ENCODE measurements around the gene DGKI.

DGKI gene

DNA sequence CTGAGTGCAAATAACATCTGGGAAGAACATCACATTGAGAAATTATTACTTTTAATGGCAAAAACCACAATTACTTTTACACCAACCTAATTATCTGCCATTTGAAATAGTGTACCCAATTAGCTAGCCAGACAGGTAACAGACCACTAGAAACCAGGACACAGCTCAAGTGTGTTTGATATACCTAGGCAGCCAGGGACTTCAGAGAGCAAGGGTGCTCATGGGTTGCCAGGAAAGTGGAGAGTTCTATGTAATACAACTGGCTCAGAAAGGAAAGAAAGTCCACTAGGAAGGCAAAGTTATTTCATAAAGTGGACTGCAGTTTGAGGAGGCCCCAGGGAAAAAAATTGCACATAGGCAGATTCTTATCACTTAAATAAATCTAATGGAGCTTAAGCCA is 453.2 kb downstream of the DGKI start:
- no peak for DNase-seq (ENCODE audit: low read depth, low spot score)
- TF ChIP-seq, protein P1, sequence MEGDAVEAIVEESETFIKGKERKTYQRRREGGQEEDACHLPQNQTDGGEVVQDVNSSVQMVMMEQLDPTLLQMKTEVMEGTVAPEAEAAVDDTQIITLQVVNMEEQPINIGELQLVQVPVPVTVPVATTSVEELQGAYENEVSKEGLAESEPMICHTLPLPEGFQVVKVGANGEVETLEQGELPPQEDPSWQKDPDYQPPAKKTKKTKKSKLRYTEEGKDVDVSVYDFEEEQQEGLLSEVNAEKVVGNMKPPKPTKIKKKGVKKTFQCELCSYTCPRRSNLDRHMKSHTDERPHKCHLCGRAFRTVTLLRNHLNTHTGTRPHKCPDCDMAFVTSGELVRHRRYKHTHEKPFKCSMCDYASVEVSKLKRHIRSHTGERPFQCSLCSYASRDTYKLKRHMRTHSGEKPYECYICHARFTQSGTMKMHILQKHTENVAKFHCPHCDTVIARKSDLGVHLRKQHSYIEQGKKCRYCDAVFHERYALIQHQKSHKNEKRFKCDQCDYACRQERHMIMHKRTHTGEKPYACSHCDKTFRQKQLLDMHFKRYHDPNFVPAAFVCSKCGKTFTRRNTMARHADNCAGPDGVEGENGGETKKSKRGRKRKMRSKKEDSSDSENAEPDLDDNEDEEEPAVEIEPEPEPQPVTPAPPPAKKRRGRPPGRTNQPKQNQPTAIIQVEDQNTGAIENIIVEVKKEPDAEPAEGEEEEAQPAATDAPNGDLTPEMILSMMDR (IDR thresholded peaks at IDR 0.05; ENCODE audit: low read depth, low read length): no peak
- in situ Hi-C loops (cut with HindIII; ENCODE audit: low sequenced_read_pairs): no loop called here
- no peak overlapping the region for H3K4me3 ChIP-seq (ENCODE audit: low read depth, low read length)

- in situ Hi-C loops (cut with HindIII; ENCODE audit: low sequenced_read_pairs): no loop called here
- TF ChIP-seq, protein P1 (IDR thresholded peaks at IDR 0.05; ENCODE audit: low read depth, low read length): no peak
- no peak for DNase-seq (ENCODE audit: low read depth, low spot score)
- H3K4me3 ChIP-seq (ENCODE audit: low read depth, low read length): no peak overlapping the region
Observed at GRCh38 chr7:137390076-137390475, 456.7 kb downstream of the DGKI start.

GRCh38 chr7:137388916-137389315 is 457.9 kb downstream of the DGKI start:
- in situ Hi-C loops (cut with HindIII; ENCODE audit: low sequenced_read_pairs): no loop called here
- no peak for DNase-seq (ENCODE audit: low read depth, low spot score)
- TF ChIP-seq, protein P1 (IDR thresholded peaks at IDR 0.05; ENCODE audit: low read depth, low read length): no peak
- H3K4me3 ChIP-seq (ENCODE audit: low read depth, low read length): no peak overlapping the region

DNA sequence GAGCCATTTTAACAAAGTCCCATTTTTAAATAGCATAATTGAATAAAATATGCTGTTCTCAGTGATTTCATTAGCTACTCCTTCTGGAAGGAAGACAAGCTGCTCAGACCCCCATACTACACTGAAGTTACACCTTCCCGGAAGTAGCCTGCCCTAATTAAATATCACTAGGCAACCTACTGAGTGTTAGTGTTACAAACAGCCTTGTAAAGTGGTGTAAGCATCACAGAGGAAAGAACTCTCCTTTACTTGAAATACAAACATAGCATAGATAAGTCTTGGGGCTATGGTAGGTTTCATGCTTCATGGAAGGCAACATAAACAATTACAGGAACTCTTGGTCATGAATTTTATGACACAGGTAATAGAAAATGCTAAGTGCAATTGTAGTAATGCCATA is 459.8 kb downstream of the DGKI start:
- in situ Hi-C loops (cut with HindIII; ENCODE audit: low sequenced_read_pairs): no loop called here
- TF ChIP-seq, protein P1 (IDR thresholded peaks at IDR 0.05; ENCODE audit: low read depth, low read length): no peak
- H3K4me3 ChIP-seq (ENCODE audit: low read depth, low read length): no peak overlapping the region
- no peak for DNase-seq (ENCODE audit: low read depth, low spot score)

- in situ Hi-C loops (cut with HindIII; ENCODE audit: low sequenced_read_pairs): no loop called here
- H3K4me3 ChIP-seq (ENCODE audit: low read depth, low read length): no peak overlapping the region
- no peak for DNase-seq (ENCODE audit: low read depth, low spot score)
- TF ChIP-seq, protein P1 (IDR thresholded peaks at IDR 0.05; ENCODE audit: low read depth, low read length): no peak
Observed at GRCh38 chr7:137381045-137381444, 465.7 kb downstream of the DGKI start.

GRCh38 chr7:137373507-137373906 is 473.3 kb downstream of the DGKI start:
- TF ChIP-seq, protein P1 (IDR thresholded peaks at IDR 0.05; ENCODE audit: low read depth, low read length): no peak
- in situ Hi-C loops (cut with HindIII; ENCODE audit: low sequenced_read_pairs): no loop called here
- no peak for DNase-seq (ENCODE audit: low read depth, low spot score)
- H3K4me3 ChIP-seq (ENCODE audit: low read depth, low read length): no peak overlapping the region

DNA sequence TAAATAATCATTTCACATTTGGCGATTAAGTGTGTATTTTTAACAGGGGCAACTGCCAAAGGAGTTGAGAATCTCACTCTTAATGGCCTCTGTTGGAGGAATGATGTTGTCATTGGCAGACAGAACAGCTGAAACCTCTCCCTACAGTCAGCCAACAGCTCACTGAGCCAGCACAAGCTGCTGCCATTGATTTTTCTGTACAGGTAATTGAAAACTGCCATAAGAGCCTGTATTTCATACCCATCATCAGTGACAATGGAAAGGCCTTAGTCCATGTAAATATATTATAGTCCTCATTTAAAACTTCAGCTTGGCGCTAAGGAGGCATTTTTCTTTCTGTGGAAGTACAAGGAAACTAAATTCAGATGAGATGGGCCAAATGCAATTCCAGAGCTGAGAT is 475.2 kb downstream of the DGKI start:
- H3K4me3 ChIP-seq (ENCODE audit: low read depth, low read length): no peak overlapping the region
- DNase-seq (ENCODE audit: low read depth, low spot score): no peak
- TF ChIP-seq, protein P1 (IDR thresholded peaks at IDR 0.05; ENCODE audit: low read depth, low read length): no peak
- in situ Hi-C loops (cut with HindIII; ENCODE audit: low sequenced_read_pairs): no loop called here

Data from astrocyte of the spinal cord (primary cell).